ENCODE results near the gene CFAP74.

- TF ChIP-seq CTCF (IDR thresholded peaks at IDR 0.05), result no peak
- TF ChIP-seq POLR2AphosphoS5 (IDR thresholded peaks at IDR 0.05), result no peak
- no peak for TF ChIP-seq POLR2A (IDR thresholded peaks at IDR 0.05)
Observed at GRCh38 chr1:1940123-1940425, 63.5 kb downstream of the CFAP74 start.

Data from sigmoid colon (tissue), 4 donors.